ENCODE measurements around the gene PPP1R9A.

DNA sequence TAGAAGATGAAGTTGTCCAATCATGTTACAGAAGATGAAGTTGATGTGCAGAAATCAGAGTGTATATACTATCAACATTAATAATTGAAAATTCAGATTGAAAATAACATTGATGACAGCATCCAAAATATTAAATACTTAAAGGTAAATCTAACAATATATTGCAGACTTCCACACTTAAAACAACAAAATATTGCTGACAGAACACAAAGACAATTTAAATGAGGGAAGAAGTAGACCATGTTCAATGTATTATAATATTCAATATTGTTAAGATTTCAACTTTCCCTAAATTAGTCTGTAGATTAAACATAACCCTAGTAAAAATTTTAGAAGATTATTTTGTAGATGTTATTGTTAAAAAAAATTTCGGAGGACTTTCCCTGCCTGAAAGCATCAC, 265.0 kb downstream of the PPP1R9A start:
- TF ChIP-seq, protein P1, sequence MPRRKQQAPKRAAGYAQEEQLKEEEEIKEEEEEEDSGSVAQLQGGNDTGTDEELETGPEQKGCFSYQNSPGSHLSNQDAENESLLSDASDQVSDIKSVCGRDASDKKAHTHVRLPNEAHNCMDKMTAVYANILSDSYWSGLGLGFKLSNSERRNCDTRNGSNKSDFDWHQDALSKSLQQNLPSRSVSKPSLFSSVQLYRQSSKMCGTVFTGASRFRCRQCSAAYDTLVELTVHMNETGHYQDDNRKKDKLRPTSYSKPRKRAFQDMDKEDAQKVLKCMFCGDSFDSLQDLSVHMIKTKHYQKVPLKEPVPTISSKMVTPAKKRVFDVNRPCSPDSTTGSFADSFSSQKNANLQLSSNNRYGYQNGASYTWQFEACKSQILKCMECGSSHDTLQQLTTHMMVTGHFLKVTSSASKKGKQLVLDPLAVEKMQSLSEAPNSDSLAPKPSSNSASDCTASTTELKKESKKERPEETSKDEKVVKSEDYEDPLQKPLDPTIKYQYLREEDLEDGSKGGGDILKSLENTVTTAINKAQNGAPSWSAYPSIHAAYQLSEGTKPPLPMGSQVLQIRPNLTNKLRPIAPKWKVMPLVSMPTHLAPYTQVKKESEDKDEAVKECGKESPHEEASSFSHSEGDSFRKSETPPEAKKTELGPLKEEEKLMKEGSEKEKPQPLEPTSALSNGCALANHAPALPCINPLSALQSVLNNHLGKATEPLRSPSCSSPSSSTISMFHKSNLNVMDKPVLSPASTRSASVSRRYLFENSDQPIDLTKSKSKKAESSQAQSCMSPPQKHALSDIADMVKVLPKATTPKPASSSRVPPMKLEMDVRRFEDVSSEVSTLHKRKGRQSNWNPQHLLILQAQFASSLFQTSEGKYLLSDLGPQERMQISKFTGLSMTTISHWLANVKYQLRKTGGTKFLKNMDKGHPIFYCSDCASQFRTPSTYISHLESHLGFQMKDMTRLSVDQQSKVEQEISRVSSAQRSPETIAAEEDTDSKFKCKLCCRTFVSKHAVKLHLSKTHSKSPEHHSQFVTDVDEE (CRISPR knock-in tag; IDR thresholded peaks at IDR 0.05), result no peak
- no peak for TF ChIP-seq ISL1 (CRISPR knock-in tag; IDR thresholded peaks at IDR 0.05)
- TF ChIP-seq ZC3H10 (CRISPR knock-in tag; IDR thresholded peaks at IDR 0.05), result no peak
- TF ChIP-seq ESRRG (CRISPR knock-in tag; IDR thresholded peaks at IDR 0.05), result no peak

Measured in SK-N-SH treated with all-trans-retinoic acid at 6 μM for 48 hours (cell line).